ENCODE measurements around the gene SCLT1.

GRCh38 chr4:128950796-128951195 lies 142.5 kb downstream of the SCLT1 start:
- TF ChIP-seq CTCF (conservative IDR thresholded peaks at IDR 0.05; ENCODE audit: low read depth, low read length), result no peak
- no peak for TF ChIP-seq EZH2phosphoT487 (IDR thresholded peaks at IDR 0.05; ENCODE audit: borderline replicate concordance, low read length)
- no peak for TF ChIP-seq EZH2 (IDR thresholded peaks at IDR 0.05; ENCODE audit: low read length, unreplicated experiment)

All from PC-3 (cell line).